ENCODE measurements around the gene ASIC3. TPM values are rescaled to one million over a fixed set of nuclear protein-coding genes. Genes with fewer than 3 reads are reported as not detected.

ASIC3 gene
- total and polyA plus RNA-seq, 2 of the 8 experiments (the other 6 are each of a cell fraction or from before 2014, with no cell fraction given) = 1.6 to 1.9 TPM

DNA sequence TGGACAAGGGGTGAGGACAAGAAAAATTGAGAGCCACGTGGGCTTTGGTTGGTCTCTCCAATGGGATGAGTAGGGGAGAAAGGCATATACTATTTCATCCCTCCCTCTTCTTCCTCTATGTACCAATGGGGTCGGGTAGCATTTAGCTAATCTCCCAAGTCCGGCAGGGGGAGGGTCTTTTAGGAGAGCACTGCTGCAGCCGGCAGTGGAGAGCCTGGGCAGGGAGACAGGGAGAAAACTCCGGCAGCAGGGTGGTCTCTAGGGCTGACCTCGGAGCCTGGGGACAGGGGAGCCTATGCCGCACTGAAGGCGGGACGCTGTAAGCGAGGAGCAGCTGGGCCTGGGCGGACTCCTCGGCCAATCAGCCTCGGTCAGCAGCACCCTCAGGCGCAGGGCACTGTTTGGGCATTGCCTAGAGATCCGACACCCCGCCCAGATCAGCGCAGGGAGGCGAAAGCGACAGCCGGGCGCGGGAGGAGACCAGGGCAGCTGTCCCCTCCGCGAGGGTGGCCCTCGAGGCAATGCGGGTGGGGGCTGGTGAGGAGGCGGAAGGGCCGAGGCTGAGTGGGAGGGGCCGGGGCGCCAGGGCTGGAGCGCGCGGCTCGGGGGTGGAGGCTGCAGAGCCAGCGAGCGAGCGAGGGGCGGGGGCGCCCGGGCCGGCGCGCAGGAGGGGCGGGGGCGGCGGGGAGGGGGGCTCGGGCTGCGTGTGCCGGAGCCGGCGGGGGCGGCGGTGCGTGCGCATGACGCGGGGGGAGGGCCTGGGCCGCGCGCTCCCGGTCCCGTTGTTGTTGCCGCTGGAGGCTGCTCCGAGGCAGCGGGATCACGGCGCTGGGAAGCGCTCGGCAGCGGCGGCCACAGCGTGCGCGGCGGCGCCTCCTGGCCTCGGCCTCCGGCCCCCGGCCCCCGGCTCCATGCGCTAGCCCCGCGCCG lies 37.6 kb downstream of the ASIC3 start, which contains the start of gene AGAP3 (continued):
- TF ChIP-seq CTBP2 (IDR thresholded peaks at IDR 0.05; ENCODE audit: borderline replicate concordance, insufficient read depth, insufficient read length, low read length) (no peak), CTCF (IDR thresholded peaks at IDR 0.05; ENCODE audit: control extremely low read depth in 1 of 3, insufficient read depth in 1 of 3, low read depth in 1 of 3, low read length in 3 of 3) (no peak), SRF (IDR thresholded peaks at IDR 0.05; ENCODE audit: low read depth, low read length) (no peak), BCL11A (IDR thresholded peaks at IDR 0.05; ENCODE audit: low read depth in 2 of 2, low read length in 2 of 2) (no peak), KDM1A (IDR thresholded peaks at IDR 0.05; ENCODE audit: borderline replicate concordance, low read length) (no peak), SIRT6 (IDR thresholded peaks at IDR 0.05; ENCODE audit: low read length) (no peak), ZNF274 (IDR thresholded peaks at IDR 0.05; ENCODE audit: borderline replicate concordance, extremely low read depth, low read length) (no peak), SUZ12 (IDR thresholded peaks at IDR 0.05; ENCODE audit: low read length) (no peak), RXRA (IDR thresholded peaks at IDR 0.05; ENCODE audit: insufficient read depth, low read depth, low read length) (no peak), NRF1 (IDR thresholded peaks at IDR 0.05; ENCODE audit: low read depth, low read length) (no peak), GABPA (IDR thresholded peaks at IDR 0.05; ENCODE audit: borderline replicate concordance, insufficient read depth, low read length) (no peak), SIN3A (conservative IDR thresholded peaks at IDR 0.05 in 1 of 2, IDR thresholded peaks at IDR 0.05 in 1 of 2; ENCODE audit: low read depth in 1 of 2, low read length in 2 of 2) (peak; percentile 27 to 73; a peak in 1 of 4 replicates), CEBPB (IDR thresholded peaks at IDR 0.05; ENCODE audit: low read depth, low read length) (no peak), TBP (IDR thresholded peaks at IDR 0.05; ENCODE audit: low read depth, low read length) (0 out of 2 replicates have a peak, but pooled peaks have one; percentile 27), CHD2 (IDR thresholded peaks at IDR 0.05; ENCODE audit: low read length) (no peak), JUND (IDR thresholded peaks at IDR 0.05; ENCODE audit: low read length) (no peak), RBBP5 (IDR thresholded peaks at IDR 0.05; ENCODE audit: borderline replicate concordance, low read depth, low read length) (peak; percentile 39; the same call in 1 of the 2 replicates)
- TF ChIP-seq, protein P1, sequence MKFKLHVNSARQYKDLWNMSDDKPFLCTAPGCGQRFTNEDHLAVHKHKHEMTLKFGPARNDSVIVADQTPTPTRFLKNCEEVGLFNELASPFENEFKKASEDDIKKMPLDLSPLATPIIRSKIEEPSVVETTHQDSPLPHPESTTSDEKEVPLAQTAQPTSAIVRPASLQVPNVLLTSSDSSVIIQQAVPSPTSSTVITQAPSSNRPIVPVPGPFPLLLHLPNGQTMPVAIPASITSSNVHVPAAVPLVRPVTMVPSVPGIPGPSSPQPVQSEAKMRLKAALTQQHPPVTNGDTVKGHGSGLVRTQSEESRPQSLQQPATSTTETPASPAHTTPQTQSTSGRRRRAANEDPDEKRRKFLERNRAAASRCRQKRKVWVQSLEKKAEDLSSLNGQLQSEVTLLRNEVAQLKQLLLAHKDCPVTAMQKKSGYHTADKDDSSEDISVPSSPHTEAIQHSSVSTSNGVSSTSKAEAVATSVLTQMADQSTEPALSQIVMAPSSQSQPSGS (IDR thresholded peaks at IDR 0.05; ENCODE audit: low read length) = no peak
